GM20431 (cell line): Measurements from ENCODE around the gene OR2H1.

Experiments
- in situ Hi-C: fragments of 300-500 bp; cut with MseI, MboI; formaldehyde crosslinking; loops from one replicate; pipeline ENCODE4 v1.15.0; 2020; ENCODE audit warnings: low sequenced_read_pairs; ENCODE audit not compliant: unreplicated experiment

Gene OR2H1

GRCh38 chr6:29507319-29507718 is 50.4 kb downstream of the OR2H1 start:
- in situ Hi-C loops, result no loop called here

- in situ Hi-C loops, result no loop called here
These were observed 52.3 kb downstream of the OR2H1 start for GRCh38 chr6:29509239-29509638.

GRCh38 chr6:29509711-29510110 is 52.8 kb downstream of the OR2H1 start:
- in situ Hi-C loops, result no loop called here

DNA sequence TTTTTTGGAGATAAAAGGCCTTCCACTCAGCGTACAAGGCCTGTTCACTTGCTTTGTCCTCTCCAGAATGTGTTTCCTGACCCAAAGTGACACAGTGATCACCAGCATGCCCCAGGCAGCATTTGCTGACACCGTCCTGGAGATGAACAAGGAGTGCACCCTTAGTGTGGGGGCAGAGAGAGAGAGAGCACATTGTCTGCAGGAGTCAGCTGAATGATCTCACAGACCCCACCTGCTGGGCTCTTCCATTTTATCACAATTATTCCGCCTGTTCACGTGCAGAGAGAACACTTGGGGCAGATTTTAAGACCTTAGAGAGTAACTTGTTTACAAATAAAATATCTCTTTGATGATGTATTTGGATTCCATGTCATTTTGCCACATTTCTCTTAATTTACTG is 53.2 kb downstream of the OR2H1 start:
- in situ Hi-C loops, result no loop called here

- in situ Hi-C loops, result no loop called here
These were observed 53.9 kb downstream of the OR2H1 start for GRCh38 chr6:29510746-29511300.
